Left ventricle myocardium superior (tissue), 1 donor: Measurements from ENCODE around the gene MTHFD1L. TPM values are rescaled to one million over a fixed set of nuclear protein-coding genes. Genes with fewer than 3 reads are reported as not detected.

Source experiments
- ATAC-seq: fragments of 200-7000 bp; cut with Tn5 transposase; one replicate; pipeline ENCODE4 v1.9.1; 2020; ENCODE audit warnings: mild to moderate bottlenecking, moderate library complexity
- DNase-seq: peaks from one replicate; pipeline ENCODE4 v3.0.0-alpha.2; 2020
- intact Hi-C: fragments of 100-400 bp; cut with micrococcal nuclease; formaldehyde crosslinking; loops from one replicate; pipeline ENCODE4 v1.11.0; 2022
- total RNA-seq: library from RNA; stranded (reverse); fragmentation: NEBNext Ultra II Directional; extraction: Animal tissue kit (Norgen Biotek cat#: 25700); gene quantifications from one replicate; pipeline ENCODE4 v1.2.1, GENCODE V29; 2021
- donor health status: DM: no; HTN: yes; CAD: no; lungs with severe emphysema.

MTHFD1L gene
- total RNA-seq, 1 donor from 2014 or later = 2.4 TPM

DNA sequence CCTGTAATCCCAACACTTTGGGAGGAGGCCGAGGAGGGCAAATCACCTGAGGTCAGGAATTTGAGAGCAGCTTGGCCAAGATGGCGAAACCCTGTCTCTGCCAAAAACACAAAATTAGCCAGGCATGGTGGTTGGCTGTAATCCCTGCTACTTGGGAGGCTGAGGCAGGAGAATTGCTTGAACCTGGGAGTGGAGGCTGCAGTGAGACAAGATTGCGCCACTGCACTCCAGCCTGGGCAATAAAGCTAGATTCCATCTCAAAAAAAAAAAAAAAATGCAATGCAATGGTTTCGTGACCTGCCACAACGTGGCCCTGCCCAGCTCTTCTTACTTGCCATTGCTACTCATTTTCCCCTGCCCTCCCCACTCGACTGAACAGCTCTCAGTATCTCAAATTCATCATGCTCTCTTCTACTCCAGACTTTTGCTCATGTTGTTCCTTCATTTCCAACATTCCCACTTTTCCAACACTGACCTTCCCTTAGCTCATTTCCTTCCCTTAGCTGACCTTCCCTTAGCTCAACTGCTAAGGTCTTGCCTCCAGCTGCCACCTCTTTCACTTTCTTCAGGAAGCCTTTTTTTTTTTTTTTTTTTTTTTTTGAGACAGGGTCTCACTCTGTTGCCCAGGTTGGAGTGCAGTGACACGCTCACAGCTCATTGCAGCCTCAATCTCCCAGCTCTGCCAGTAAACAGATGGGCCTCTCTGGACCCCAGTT lies 2.1 kb upstream of the MTHFD1L start:
- ATAC-seq (no peak), DNase-seq (no peak)
- intact Hi-C loops = no loop called here

DNA sequence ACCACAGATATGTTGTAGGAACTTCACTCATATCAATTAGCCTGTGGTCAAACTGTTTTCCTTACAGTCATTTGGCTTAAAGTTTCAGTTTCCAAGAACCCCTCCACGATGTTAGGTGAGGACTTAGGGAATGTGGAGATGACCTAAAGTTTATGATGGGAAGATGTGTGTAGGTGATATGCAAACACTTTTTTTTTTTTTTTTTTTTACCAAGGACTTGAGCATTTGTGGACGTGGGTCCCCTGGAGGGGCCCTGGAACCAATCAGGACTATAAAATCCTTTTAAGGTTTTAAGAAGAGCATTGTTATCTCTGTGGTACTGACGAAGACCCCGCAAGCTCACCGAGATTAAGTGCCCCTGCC lies 478 bp upstream of the MTHFD1L start:
- intact Hi-C loops = no loop called here
- no peak for DNase-seq
- no peak for ATAC-seq

DNA sequence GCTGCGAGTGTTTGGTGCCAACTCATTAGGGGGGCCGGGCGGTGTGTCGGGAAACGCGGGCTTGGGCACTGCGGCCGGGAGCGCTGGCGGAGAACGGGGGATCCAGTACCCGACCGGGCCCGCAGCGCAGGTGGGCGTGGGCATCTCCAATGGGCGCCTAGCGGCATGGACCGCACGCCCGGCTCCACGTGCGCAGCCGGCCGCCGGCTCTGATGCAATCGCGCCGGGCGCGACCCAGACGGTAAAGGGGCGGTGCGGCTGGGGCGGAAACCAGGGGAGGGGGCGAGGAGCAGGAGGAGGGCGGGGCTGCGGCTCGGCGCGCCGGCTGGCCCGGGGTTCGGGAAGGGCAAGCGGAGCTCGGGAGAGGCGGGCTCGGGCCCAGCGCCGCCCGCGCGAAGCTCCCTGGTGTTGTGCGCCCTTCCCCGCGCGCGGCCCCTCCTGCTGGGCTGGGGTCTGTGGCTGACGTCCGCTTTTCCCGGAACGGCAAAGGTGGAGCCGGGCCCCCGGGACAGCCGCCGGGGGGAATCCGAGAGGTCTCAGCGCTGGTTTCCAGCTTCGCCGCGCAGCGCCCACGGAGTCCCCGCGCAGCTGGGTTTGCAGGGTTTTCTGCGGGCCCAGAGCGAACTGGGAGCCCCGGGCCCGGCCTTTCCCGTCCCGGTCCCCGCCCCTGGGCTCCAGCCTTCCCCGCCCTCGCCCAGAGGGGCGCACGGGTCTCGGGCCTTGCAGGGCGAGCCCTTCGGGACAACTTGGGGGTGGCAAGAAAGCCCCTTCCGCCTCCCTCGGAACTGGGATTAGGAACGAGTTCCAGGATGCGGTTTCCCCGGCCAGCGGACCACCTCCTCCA lies 867 bp downstream of the MTHFD1L start:
- intact Hi-C loops = no loop called here
- DNase-seq (peak; percentile 89), ATAC-seq (peak; percentile 90)

DNA sequence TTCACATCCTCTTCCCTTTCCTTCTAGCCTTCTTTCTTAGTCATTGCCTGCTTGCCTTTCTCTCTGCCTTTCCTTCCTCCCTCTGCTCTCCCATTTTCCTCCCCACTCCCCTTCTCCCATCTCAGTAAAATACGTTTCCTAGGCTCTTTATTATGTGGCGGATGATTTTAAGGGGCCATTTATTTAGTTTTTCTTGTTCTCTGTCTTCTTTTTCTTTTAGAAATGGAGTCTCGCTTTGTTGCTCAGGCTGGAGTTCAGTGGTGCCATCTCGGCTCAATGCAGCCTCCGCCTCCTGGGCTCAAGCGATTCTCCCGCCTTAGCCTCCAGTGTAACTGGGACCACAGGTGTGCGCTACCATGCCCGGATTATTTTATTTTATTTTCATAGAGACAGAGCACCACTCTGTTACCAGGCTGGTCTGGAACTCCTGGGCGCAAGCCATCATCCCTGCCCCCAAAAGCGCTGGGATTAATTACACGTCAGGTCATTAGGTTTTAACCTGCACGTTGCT lies 1.5 kb downstream of the MTHFD1L start:
- intact Hi-C loops = no loop called here
- DNase-seq = no peak
- ATAC-seq = peak; percentile 6

DNA sequence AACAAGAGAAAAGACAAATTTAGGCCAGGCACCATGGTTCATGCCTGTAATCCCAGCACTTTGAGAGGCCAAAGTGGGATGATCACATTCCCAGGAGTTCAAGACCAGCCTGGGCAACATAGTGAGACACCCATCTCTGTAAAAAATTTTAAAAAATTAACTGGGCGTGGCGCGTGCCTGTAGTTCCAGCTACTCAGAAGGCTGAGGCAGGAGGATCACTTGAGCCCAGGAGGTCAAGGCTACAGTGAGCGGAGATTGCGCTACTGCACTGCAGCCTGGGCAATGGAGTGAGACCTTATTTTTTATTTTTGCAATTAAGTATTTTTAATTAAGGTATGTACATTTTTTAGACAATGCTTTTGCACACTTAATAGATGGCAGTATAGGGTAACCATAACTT lies 3.3 kb downstream of the MTHFD1L start:
- no peak for ATAC-seq
- intact Hi-C loops = no loop called here
- DNase-seq = no peak

DNA sequence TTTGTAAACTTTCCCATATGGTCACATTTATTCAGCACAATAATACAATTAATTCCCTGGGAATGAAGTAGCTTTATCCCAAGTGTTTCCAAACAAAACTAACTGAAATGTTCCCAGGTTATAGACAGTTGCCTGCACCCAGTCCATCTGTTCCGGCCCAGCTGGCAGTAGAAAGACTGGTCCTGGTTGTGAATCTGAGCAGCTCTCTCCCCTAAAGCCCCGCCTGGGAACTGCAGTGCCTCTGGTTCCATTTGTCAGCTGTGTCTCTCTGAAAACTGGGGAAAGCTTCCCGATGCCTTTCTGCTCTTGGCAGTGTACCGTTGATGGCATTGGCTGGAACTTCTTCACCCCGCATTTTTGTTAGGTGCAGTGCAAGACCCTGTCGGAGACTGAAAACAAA lies 8.7 kb downstream of the MTHFD1L start:
- DNase-seq = no peak
- no peak for ATAC-seq
- intact Hi-C loops = no loop called here

DNA sequence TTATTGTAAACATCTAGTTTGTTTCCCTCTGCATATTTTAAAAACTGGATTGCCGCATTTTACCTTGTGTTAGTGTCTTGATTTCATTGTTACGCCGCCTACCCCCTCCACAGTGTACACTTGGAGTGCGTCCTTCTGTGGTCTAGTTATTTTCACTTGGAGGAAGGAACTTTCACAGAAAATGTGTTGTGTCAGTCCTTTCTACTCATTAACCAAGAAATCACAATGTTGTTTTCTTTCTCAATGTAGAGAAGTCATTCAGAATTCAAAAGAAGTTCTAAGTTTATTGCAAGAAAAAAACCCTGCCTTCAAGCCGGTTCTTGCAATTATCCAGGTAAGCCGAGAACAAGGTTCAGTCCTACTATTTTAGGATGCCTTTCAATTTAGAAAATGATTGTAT lies 10.3 kb downstream of the MTHFD1L start:
- no peak for DNase-seq
- intact Hi-C loops = no loop called here

DNA sequence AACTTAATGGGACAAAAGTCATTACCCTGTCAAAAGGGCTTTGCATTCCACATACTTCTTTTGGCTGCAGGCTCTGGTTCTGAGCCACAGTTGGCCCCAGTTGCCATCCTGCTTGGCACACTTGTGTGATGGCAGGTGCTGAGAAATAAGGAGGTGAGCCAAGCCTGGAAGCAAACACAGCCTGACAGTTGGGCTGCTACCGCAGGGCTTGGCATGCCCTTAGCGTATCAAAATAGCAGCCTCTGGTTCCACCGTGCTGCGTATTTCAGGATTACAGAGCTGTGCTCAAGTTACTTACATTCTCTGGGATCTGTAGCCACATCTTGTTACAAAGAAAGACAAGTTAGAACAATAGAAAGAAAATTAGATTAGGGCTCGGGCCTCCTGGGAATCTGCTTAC lies 11.1 kb downstream of the MTHFD1L start:
- DNase-seq (peak; percentile 78), ATAC-seq (peak; percentile 98)
- intact Hi-C loops = no loop called here

More for the DNA sequence above, 10.3 kb downstream of the MTHFD1L start:
- ATAC-seq = no peak

DNA sequence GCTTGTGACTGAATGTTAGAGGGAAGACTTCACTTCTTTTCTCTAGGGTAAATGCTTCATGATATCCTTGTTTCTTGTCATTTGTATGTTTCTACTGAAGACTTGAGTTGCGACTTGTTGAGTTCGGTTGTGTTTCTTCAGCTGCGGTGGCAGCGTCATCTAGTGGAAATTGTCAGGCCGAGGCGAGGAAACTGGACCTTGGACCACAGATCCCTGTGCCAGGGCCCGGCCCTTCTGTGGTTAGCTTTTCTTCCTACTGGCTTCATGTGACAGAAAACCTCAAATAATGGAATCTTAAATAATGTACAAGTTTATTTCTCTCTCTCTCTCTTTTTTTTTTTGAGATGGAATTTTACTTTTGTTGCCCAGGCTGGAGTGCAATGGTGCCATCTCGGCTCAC lies 12.4 kb downstream of the MTHFD1L start:
- DNase-seq = no peak
- intact Hi-C loops = no loop called here
- ATAC-seq = no peak

DNA sequence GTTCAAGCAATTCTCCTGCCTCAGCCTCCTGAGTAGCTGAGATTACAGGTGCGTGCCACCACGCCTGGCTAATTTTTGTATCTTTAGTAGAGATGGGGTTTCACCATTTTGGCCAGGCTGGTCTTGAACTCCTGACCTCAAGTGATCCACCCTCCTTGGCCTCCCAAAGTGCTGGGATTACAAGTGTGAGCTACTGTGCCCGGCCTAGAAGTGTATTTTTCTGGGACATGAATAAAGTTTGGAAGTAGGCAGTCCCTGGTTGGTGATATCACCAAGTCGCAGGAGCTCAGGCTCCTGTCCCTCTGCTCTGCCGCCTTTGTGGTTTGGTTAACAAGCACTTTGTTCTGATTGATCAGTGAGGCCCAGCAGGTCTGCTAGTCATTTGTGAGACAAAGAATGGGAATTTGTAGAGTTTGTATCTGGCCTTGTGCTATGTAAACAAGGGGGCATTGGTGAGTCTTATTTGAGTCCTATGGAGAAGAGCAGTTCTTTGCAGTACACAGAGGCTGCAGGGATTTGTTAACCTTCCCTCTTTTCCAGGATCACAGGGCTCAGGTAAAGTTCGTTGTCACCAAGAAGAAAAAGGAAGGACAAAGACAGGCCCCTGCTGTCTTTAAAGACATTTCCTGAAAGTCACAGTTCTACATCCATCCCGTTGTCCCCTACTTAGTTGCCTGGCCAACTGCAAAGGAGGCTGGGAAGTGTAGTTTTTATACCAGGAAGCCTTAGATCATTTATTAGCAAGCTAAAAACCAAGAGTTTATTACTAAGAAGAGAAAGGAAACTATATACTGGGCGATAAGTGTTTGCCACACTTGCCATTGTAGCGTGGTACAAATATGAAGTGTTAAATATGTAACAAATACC lies 13.1 kb downstream of the MTHFD1L start:
- intact Hi-C loops = no loop called here
- DNase-seq = no peak
- ATAC-seq = no peak

DNA sequence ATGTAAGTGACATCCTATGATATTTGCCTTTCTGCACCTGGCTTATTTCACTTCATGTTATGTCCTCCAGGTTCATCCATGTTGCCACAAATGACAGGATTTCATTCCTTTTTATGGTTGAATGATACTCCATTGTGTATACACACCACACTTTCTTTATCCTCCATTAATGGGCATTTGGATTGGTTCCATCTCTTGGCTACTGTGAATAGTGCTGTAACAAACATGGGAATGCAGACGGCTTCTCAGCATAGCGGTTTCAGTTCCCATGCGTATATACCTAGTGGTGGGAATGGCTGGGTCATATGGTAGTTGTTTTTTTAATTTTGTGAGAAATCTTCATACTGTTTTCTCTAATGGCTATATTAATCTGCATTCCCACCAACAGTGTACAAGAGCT lies 14.8 kb downstream of the MTHFD1L start:
- DNase-seq = no peak
- no peak for ATAC-seq
- intact Hi-C loops = no loop called here

DNA sequence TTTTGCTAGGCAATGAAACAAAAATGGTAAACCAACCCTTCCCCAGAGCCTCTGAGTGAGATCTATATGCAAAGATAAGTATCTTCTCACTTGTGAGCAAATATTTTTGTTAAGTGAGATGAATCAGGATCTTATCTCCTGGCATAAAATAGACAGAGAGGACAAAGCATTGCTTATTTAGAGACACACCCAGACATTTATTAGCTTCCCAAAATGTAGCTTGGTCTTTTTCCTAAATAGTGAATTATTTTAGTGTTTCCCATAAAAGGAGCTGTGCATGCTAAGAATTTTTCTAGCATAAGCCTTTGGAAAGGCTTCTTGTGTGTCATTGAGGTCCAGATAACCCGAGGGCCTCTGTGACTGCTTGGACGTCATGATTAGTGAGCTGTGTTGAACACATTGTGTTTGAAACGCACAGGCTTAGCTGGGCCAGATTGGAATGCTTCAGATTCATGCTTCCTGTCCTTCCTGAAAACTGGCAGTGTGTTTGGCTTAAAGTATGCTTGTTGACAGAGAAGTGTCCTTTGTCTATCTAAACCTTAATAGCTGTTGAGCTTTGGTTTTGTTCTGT lies 16.5 kb downstream of the MTHFD1L start:
- DNase-seq (peak; percentile 55), ATAC-seq (peak; percentile 95)
- intact Hi-C loops = no loop called here

DNA sequence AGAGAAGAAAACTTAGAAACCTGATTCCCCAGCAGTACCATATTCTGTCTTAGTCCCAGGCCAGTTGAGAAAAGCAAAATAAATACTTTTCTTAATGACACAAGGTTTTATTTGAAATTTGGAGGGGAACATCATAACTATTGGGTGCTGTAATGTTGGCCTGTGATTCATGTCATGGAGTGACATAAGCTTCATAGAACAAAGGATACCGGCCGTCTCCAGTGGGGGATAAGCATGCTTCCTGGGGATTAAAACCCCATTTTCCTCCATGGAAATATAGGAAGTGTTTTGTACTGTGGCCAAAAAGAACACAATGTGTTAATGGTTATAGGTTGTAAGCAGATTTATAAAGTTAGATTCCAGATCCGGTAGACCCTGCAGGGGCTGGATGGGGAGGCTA lies 18.0 kb downstream of the MTHFD1L start:
- ATAC-seq (no peak), DNase-seq (no peak)
- intact Hi-C loops = no loop called here

DNA sequence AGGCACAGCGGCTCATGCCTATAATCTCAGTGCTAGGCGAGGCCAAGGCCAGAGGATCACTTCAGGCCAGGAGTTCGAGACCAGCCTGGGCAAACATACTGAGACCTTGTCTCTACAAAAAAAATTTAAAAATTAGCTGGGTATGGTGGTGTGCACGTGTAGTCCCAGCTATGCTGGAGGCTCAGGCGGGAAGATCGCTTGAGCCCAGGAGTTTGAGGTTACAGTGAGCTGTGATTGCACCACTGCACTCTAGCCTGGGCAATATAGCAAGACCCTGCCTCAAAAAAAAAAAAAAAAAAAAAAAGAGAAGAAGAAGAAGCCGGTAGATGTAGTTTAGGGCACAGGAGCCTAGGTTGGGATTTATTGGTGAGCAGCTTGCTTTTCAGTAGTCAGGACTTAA lies 20.7 kb downstream of the MTHFD1L start:
- ATAC-seq (no peak), DNase-seq (no peak)
- intact Hi-C loops = no loop called here

DNA sequence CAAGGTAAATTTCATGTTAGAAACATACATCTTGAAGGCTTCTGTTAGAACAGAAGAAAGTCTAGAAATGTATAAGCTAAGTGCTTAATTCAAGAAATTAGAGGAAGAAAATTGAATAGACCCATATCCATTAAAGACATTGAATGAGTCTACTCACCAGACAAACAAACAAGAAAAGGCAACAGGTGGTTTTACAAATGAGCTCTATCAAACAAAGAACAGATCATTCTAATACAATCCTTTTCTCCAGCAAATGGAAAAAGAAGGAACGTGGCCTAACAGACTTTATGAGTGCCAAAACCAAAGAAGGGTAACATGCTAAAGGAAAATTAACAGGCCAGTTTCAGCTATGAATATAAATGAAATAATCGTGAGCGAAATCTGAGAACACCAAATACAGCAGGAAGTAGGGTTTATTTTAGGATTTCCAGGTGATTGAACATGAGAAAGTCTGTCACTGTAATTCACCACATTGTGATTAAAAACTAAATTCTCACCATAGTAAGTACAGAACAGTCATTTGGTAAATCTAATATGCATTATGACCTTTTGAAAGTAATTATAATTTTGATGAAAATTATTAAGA lies 22.6 kb downstream of the MTHFD1L start:
- ATAC-seq (no peak), DNase-seq (no peak)
- intact Hi-C loops = no loop called here

DNA sequence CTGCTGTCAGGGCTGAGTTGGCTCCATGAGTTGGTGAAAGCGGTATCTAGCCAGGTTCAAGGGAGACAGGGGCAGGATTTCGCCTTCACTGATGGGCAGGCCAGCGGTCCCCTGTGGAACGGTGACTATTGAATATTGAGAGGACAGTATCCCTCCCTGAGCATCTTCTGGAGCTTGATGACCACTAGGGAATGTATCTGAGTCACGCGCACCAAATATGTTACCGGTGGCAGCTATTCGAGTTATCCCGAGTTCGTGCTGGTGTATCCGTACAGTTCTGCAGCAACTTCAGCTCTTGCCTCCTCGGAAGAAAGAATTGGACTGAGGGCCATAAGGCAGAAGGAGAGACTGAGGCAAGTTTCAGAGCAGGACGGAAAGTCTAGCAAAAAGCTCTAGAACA lies 24.8 kb downstream of the MTHFD1L start:
- DNase-seq (no peak), ATAC-seq (no peak)
- intact Hi-C loops = loop anchor here (5.0 kb wide), 1 partner anchor 122 kb away; no protein-coding TSS in a partner anchor

DNA sequence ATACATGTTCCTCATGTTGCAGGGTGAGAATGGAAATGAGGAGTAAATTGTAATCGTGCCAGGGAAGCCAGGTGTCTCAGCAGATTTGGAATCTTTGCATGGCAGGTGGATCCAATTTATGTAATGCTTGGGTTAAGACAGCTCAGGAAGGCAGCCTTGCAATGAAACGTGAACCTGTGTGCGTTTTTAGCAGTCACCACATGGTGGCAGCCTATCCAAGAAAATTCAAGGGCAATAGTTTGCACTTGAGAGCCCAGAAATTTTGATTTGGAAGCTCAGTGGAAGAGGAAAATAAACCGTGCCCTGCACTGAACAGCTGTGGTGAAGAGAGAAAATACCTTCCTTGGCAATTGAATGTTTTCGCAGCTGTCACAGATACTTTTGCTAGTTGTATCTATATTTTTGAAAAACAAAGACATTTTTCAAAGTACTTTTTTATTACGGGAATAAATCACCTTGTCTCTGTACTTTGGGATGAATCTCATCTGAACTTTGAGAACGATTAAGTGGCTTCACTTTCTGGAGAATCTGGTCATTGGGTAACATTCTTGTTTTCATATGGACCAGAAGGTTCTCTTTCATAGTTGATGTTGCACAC lies 26.5 kb downstream of the MTHFD1L start:
- ATAC-seq = peak; percentile 84
- peak; percentile 64 for DNase-seq
- intact Hi-C loops = loop anchor here (2.0 to 5.0 kb wide), 2 partner anchors 120 to 443 kb away; no protein-coding TSS in a partner anchor

DNA sequence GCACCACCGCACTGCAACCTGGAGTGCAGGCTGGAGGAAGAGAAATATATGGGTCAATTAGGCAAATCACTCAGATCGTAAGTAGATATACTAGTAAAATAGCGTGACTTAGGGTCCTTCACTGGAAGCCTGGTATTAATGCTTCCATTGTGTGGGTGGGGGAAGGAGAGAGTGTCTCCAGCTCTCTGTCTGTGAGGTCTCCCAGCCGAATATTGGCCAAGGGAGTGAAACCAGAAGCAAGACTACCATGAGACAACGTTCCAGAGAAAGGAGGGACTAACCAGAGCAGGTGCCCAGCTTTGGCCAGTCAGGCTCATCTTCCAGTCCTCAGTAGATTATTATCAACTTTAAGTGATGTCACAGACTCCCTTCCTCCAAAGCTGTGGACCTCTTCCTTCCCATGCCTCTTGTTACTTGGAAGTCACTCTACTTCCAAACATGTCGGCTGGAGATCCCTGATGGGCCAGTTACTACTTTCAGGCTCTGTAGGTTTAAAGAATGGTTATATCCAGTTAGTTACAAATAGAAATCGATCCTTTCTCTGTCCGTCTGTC lies 28.8 kb downstream of the MTHFD1L start:
- ATAC-seq (no peak), DNase-seq (no peak)
- intact Hi-C loops = loop anchor here (5.0 kb wide), 1 partner anchor 118 kb away; no protein-coding TSS in a partner anchor
